ENCODE results near the gene SYNJ2BP. TPM values are rescaled to one million over a fixed set of nuclear protein-coding genes. Genes with fewer than 3 reads are reported as not detected.
"Not testable (repeated sequence)": the region's sequence is repeated elsewhere in the genome, so short reads cannot be mapped to it uniquely, and the experiment has no call there.

The SYNJ2BP gene, protein sequence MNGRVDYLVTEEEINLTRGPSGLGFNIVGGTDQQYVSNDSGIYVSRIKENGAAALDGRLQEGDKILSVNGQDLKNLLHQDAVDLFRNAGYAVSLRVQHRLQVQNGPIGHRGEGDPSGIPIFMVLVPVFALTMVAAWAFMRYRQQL
- polyA plus RNA-seq (2014; cell fraction: cytosol; rRNA removed) = 21.9 and 24.4 TPM in 2 replicates
- 10.5 and 14.1 TPM in 2 replicates for polyA plus RNA-seq (2014; cell fraction: nucleus; rRNA removed)

DNA sequence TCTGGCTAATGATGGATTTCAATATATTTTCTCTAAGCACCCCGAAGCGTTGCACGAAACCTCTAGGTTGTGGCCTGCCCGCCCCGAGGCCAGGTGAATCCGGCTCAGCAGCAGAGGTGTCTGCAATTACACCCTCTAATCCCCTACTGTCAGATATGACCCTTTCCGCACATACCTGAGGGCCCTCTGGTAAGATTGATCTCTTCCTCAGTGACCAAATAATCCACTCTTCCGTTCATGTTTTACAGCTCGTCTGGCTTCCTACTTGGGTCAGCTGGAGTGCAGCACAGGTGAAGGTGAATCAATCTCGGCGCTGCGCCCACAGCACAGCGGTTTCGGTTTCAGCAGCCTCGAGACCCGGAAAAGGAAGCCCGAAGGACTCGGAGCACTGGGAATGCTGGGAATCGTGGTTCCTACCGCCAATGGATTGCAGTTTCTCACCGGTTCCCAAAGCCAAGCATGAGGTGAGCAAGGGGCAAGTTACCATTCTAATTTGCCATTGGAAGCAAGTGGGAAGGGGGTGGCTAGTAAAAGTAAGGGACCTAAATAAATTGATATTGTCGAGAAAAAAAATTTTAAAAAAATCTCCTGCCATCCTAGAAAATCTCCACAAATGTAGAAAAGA is at the start of gene SYNJ2BP:
SYNJ2BP (minus strand) TSS at position 366 of the 625 bp plus-strand sequence; CDS start at position 239, 127 bp downstream.
- DNase-seq (ENCODE audit: low spot score) = peak; percentile 61

DNA sequence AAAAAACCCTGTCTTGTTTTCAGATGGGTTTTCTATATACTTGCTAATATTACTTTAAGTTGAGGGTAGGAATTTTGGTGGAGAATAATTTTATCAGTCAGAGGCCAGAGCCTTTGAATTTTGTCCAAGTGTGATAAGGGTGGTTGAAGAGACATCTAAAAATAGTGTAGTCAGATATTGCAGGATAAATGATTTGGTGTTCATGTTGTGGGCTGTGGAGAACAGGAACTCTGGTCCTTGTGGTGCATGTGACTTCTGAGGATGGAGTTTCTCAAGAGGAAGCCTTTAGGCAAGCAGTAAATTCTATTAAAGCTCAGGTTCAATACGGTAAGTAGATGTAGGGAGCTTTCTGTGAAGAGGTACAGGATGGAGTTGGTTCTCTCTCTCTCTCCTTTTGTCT is 37.8 kb upstream of the SYNJ2BP start:
- DNase-seq (ENCODE audit: low spot score) = no peak

DNA sequence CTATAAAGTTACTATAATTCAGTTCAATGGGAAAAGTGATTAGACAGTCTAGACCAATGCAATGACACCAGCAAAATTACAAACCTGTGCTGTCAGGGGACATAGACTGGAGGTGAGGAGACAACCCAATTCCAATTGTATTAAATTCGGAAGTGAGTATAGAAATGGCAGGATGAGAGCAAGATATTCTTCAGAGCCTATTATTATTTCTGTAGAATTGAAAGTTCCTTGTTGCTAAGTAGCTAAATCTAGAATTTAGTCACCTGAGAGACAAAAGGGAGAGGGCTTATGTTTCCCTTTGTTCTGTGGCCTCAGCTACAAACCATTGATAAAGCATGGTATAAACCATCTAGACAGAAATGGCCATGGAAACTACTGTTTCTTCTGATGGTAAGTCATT is 35.0 kb upstream of the SYNJ2BP start, which contains the start of gene ADAM21:
ADAM21 (plus strand) TSS at position 301 of the 400 bp plus-strand sequence. CDS start 5,326 bp downstream, outside the sequence.
- no peak for DNase-seq (ENCODE audit: low spot score)

DNA sequence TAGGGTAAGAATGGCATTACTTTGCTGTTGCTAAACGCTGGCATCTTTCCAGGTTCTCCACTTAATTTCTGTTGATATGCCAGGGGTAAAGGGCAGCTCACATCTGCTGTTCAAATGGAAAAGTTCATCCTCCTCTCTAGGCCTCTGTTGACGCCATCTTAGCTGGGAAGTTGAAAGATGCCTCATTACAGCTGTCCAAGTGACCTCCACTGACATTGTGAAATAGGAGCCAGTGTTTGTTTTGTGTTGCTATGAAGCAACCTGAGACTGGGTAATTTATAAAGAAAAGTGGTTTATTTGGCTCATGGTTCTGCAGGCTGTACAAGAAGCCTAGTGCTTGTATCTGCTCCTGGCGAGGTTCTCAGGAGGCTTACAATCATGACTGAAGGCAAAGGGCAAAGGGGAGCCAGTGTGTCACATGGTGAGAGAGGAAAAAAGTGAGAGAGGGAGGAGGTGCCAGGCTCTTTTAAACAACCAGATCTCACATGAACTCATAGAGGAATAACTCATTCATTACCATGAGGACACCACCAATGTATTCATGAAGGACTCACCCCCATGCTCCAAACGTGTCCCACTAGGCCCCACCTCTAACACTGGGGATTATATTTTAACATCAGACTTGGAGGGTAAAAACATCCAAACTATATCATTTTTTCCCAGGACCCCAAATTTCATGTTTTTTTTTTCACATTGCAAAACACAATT is 31.9 kb upstream of the SYNJ2BP start:
- no peak for DNase-seq (ENCODE audit: low spot score)

DNA sequence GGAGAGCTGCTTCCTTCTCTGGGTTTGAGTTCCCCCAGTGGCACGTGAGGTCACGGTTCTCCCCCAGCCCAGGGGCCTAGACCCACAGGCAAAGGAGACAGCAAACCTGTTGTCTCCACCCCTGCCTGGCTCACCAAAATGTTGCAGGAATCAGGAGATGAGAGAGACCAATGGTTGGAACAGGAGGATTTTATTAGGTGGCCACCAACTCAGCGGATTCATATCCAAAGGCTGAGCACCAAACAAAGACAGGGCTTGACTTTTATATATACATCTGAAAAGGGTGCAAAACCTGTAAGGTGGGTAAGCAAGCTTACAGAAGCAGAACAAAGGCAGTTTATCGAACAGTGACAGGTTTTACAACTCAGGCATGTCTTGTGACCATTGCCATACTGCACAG is 25.9 kb upstream of the SYNJ2BP start:
- no peak for DNase-seq (ENCODE audit: low spot score)

DNA sequence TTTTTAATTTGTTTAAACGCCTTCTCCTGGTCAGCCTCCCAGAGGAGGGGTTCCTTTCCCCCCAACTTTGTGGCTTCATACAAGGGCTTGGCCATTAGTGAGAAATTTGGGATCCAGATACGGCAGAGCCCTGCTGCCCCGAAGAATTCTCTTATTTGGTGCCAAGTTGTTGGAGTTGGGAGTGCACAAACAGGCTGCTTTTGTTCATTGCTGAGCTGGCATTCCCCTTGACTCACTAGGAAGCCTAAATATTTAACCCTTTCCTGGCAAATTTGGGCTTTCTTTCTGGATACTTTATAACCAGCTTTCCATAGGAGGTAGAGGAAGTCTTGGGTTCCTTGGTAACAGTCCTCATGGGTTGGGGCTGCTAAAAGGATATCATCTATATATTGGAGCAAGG is 24.8 kb upstream of the SYNJ2BP start:
- DNase-seq (ENCODE audit: low spot score) = no peak

DNA sequence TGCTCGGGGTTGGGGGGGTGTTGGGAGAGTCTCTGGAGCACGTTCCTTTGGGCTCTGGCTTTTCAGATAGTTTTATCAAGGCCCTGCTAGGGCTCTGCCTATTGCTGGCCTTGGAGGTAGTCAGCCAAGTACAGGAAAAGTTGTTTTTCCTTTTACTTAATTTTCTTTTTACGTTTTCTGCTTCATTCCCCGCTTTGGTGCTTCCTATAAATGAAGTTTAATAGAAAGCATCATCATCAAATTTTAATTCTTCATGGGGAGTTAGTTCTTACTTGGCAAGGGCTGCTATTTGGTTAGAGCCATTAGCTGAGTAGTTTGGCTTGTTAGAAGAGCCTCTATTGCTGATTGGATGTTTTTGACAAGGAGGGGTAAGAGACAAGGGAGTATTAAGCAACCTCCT is 20.0 kb upstream of the SYNJ2BP start:
- DNase-seq (ENCODE audit: low spot score) = no peak

DNA sequence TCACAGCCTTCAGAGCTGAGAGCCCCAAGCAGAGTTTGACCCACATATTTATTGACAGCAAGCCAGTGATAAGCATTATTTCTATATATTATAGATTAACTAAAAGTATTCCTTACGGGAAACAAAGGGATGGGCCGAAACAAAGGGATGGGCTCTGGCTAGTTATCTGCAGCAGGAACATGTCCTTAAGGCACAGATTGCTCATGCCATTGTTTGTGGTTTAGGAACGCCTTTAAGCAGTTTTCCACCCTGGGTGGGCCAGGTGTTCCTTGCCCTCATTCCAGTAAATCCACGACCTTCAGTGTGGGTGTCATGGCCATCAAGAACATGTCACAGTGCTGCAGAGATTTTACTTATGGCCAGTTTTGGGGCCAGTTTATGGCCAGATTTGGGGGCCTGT is 9.7 kb upstream of the SYNJ2BP start:
- DNase-seq (ENCODE audit: low spot score) = not testable (repeated sequence)

DNA sequence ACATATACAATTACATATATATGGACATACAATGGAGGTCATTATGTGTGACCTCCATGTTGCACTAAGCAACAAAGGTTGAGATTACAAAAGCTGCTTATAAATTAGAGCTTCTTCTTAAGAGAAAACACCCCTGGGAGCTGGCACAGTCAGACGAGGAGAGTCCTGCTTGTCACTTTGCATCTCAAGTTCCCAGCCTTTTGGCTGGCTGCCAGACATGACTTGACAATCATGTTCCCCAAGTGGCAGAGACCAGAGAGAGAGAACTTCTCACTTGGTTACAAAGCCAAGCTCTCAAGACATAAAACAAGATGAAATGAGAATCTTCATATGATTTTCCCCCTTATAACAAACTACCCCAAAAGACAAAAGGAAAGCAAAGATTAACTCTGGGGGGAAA is 8.5 kb upstream of the SYNJ2BP start:
- no peak for DNase-seq (ENCODE audit: low spot score)

DNA sequence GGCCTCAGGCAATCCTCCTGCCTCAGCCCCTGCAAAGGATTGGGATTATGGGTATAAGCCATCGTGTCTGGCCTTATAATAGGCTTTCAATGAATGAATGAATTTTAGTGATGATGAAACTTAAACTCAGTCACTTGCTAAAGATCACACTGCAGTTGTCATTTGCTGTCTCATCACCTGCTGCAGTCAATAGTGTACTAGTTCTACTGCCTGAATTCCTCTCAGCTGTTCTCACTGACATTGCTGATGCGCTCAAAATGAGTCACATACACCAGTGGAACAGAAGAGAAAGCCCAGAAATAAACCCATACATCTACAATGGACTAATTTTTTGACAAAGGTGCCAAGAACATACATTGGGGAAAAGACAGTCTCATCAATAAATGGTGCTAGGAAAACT is 5.6 kb upstream of the SYNJ2BP start:
- no peak for DNase-seq (ENCODE audit: low spot score)

DNA sequence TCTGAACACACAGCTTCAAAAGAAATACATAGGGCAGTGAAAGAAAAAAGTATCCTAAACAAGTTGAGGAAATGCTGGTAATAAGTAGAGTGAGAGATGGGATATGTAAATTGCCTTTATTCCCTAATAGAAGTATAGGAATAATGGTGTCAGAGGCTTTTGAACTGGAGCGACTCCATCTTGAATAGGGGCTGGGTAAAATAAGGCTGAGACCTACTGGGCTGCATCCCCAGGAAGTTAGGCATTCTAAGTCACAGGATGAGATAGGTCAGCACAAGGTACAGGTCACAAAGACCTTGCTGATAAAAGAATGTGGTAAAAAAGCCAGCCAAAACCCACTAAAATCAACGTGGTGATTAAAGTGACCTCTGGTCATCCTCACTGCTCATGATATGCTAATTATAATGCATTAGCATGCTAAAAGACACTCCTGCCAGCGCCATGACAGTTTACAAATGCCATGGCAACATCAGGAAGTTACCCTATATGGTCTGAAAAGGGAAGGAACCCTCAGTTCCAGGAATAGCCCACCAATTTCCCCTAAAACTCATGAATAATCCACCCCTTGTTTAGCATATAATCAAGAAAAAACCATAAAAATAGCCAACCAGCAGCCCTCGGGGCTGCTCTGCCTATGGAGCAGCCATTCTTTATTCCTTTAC is 2.5 kb upstream of the SYNJ2BP start:
- not testable (repeated sequence) for DNase-seq (ENCODE audit: low spot score)

DNA sequence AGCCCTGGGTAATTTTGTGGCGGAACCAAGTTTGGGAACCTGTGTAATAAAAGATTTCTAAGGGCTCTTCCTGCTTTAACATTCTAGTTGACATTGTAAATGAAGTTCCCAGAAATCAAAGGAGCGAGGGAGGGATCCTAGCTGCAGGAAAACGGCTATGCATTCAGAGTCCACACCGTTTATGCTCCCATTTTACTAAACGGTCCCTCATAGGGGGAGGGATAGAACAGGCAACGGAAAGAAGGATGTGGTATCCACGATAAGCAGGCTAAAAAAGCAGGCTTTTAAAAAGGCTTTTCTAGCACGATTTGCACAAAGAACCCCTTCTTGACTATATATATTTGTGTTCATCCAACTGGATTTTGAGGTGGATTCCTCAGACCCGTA is 559 bp downstream of the SYNJ2BP start:
- DNase-seq (ENCODE audit: low spot score) = no peak

DNA sequence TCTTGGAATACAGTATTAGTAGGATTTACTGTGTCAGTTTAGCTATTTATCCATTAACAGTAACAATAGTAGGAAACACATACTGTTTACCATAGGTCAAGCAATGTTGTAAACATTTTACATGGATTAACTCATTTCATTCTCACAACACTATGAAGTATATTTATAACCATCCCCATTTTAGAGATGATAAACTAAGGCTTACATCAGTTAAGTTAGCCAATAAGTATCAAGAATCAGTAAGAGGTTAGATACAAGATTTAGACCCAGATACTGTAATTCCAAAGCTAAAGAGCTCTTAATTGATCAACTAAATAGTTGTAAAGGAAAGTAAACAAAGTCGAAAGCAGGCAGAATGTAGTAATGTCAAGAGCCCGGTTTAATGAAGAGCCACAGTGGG is 1.1 kb downstream of the SYNJ2BP start:
- no peak for DNase-seq (ENCODE audit: low spot score)

DNA sequence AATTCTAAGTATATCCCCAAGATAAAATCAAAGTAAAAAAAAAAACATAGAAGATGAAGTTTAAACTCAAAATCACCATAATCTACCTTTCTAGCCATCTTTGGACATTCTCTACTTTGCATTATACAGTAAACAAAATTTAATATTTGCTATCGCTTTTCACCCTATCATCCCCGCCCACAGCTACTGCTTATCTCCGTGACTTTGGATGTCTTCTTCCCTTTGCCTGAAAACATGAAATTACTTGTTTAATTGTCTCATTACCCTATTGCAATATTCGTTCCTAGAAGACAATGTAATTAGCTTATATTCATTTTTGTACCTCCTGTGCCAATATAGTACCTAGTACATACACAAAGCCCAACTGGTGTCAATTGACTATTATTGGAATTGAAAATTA is 9.3 kb downstream of the SYNJ2BP start:
- no peak for DNase-seq (ENCODE audit: low spot score)

DNA sequence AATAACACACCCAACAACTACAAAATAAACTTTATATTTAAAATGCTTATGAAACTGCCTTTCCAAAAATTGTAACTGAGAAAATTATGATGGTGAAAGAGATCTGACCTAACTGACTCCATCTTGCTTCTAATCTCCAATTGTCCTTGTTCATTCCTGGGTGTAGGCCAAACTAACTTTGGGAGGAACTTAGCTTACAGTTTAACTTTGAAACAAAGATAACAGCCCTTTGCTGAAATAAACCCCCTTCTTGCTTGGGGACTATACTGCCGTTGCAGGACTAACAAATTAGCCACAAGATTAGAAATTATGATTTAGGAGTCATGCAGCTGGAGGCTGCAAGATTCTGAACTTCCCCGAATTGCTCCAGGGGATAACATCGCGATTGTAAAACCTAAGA is 10.7 kb downstream of the SYNJ2BP start:
- DNase-seq (ENCODE audit: low spot score) = not testable (repeated sequence)

DNA sequence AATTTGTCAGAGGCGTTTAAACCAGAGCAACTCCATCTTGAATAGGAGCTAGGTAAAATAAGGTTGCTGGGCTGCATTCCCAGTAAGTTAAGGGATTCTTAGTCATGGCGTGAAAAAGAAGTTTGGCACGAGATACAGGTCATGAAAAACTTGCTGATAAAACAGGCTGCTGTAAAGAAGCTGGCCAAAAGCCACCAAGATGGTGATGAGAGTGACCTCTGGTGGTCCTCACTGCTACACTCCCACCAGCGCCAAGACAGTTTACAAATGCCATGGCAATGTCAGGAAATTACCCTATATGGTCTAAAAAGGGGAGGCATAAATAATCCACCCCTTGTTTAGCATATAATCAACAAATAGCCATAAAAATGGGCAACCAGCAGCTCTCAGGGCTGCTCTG is 13.6 kb downstream of the SYNJ2BP start:
- not testable (repeated sequence) for DNase-seq (ENCODE audit: low spot score)

DNA sequence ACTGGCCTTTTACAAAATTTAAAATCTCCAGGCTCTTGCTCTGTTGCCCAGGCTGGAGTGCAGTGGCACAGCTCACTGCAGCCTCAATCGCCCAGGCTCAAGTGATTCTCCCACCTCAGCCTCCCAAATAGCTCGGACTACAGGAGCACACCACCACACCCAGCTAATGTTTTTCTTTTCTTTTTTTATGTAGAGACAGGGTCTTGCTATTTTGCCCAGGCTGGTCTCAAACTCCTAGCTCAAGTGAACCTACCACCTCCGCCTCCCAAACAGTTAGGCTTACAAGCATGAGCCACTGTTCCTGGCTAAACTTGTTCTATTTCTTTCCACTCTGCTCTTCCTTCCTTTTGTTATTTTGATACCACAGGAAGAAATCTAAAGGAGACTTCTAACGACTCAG is 15.2 kb downstream of the SYNJ2BP start:
- no peak for DNase-seq (ENCODE audit: low spot score)

DNA sequence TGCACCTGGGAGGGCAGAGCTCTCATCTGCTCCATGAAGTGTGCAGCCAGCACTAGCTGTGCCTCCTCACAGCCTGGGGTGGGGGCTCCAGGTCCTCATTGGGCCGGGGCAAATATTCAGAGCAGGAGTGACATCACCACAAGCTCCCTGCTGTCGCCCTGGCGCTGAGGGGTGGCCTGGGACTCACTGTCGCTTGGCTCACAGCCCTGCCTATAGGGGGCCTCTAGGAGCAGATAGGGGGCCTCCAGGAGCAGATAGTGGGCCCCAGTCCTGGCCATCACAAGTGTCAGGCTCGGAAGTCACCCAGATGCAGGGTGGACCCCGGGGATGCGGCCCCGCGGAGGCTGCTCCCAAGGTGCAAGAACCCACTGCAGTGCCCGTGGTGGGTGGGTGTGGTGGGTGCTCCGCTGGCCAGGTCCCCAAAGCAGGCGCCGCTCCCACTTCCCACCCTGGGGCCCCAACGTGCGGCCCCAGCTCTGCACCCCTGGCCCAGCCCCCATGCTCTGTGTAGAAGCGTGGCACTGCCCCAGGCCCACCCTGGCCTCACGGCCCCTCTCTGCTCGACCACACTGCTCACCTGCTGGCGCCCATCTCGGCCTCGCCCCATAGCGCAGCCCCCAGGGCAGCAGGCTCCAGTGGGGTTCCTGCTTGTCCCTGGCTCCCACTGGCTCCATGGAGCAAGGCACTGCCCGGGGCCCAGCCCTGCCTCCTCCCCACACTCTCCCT is 18.0 kb downstream of the SYNJ2BP start:
- DNase-seq (ENCODE audit: low spot score) = no peak

DNA sequence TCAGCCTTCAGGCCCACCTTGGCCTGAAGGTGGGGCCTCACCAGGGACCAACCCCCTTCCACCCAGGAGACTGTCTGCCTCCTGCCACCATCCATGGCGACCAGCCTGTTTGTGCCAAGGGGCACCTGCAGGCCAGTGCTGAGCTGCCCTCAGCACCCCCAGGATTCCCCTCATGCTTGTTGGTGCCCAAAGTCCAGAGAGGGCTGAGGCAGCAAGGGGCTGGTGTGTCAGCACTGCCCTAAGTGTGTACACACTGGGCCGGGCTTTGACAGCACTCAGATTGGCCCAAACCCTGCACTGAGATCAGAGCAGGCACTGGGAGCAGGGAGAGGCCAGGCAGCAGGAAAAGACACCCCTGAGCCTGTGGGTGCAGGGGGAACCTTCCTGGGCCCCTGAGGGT is 18.6 kb downstream of the SYNJ2BP start:
- no peak for DNase-seq (ENCODE audit: low spot score)

DNA sequence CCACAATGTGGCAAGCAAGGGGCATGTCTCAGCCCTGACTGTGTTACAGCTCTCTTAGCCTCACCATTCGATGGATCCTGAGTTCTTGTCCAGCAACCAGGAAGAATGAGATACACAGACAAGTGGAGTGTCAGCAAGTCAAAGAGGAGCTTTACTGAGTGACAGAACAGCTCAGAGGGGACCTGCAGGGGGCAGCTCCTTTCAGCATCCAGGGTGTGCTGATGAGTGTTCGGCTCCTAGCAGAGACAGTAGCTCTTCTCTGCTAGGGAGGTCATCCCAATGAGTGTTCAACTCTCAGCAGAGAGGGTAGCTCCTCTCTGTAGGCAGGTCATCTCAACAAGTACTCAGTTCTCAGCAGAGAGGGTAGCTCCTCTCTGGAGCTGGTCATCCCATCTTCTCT is 19.1 kb downstream of the SYNJ2BP start:
- no peak for DNase-seq (ENCODE audit: low spot score)

DNA sequence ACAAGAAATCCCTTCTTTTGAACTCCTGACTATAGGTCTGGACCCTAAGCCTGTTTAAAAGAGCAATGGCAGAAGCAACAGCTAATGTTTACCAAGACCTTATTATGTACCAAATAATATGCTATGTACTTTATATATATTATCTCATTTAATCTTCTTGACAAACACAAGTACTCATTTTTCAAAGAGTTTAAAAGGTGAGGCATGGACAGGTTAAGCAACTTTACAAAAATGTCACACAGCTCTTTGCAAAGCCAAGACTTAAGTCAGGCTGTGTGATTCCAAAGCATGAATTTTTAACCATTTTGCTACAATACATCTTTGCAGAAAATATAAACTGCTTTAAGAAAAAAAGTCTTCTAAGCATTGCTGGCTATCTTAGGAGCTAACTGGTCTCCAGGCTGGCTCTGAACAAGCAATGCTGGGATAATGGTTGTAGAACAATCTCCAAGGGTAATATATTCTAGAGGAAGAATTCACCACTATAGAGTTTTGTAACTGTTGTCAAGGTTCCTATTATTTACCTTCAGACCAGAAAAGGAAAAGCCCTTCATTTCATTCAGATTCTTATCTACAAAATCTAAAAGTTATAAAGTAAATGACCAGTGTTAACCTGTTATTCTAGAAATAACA is 22.1 kb downstream of the SYNJ2BP start:
- no peak for DNase-seq (ENCODE audit: low spot score)

Measured in SK-N-DZ (cell line).